RKO (cell line): ENCODE measurements around the gene ENDOV.

Experiments used
- DNase-seq: peaks from one replicate; pipeline ENCODE4 v3.0.0-alpha.2; 2016; ENCODE audit warnings: low spot score

The ENDOV gene

GRCh38 chr17:80485846-80486245 lies 70.9 kb downstream of the ENDOV start:
- no peak for DNase-seq

DNA sequence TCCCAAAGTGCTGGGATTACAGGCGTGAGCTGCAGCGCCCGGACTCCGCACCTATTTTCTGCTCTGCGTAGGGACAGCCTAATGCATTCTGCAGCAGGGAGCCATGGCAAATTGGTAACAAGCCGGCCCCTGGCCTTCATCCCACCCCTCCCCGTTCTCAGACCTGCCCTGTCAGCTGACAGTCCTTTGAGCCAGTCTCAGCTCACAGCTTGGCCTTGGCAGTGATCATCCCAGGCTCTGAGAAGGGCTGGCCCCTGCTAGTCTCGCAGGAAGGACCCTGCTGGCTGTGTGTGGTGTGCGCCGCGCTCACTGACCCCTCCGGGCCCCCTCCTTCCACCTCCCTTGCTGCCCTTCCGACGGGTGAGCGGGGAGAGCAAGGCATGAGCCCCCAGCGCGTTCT lies 71.7 kb downstream of the ENDOV start:
- no peak for DNase-seq

- no peak for DNase-seq
Measured at GRCh38 chr17:80487511-80487910, 72.5 kb downstream of the ENDOV start.
